Pulmonary artery endothelial cell (primary cell): Measurements from ENCODE around the gene OR2L2. TPM values are rescaled to one million over a fixed set of nuclear protein-coding genes. Genes with fewer than 3 reads are reported as not detected.
"Not testable (repeated sequence)": the region's sequence is repeated elsewhere in the genome, so short reads cannot be mapped to it uniquely, and the experiment has no call there.

ENCODE experiments used
- DNase-seq: peaks from one replicate; pipeline ENCODE4 v3.0.0-alpha.2; 2011; ENCODE audit warnings: low read depth, low spot score
- total RNA-seq: library from RNA; depleted of rRNA; stranded (reverse); fragments of >200 nt; gene quantifications from 2 replicates; pipeline ENCODE4 v1.2.3, GENCODE V29; 2014

Gene OR2L2, protein sequence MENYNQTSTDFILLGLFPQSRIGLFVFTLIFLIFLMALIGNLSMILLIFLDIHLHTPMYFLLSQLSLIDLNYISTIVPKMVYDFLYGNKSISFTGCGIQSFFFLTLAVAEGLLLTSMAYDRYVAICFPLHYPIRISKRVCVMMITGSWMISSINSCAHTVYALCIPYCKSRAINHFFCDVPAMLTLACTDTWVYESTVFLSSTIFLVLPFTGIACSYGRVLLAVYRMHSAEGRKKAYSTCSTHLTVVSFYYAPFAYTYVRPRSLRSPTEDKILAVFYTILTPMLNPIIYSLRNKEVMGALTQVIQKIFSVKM
- 0.07 TPM in 1 of 2 replicates, not detected in the other for total RNA-seq

DNA sequence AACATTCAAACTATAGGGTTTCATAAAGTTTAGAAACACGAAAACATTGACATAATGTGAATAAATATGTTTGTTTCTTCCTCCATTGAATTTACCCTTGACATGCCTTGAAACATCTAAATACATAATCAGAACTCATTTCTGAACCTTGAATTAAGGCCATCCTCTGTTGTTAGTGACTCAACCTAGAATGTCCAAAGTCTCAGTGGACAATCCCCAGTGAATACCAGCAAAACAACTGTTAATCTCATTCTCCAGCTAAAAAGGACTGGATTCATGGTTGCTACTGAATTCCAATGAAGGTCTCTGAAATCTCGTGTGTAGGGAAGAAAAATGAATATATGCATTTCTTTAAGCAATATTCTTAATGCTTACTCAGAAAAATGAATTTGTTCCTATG lies at the start of gene OR2L2:
Gene OR2L2, plus strand, starts transcription at position 301 of the 400 bp plus-strand sequence. CDS start 8,198 bp downstream, outside the sequence.
- no peak for DNase-seq

DNA sequence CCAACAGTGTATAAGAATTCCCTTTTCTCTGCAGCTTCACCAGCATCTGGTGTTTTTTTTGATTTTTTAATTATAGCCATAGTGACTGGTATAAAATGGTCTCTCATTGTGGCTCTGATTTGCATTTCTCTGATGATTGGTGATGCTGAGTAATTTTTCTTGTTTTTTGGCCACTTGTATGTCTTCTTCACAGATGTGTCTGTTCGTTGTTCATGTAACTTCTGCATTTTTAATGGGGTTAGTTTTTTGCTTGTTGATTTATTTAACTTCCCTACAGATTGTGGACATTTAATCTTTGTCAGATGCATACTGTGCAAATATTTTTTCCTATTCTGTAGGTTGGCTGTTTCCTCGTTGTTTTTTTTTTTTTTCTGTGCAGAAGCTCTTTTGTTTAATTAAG lies 36.9 kb upstream of the OR2L2 start:
- DNase-seq: no peak

DNA sequence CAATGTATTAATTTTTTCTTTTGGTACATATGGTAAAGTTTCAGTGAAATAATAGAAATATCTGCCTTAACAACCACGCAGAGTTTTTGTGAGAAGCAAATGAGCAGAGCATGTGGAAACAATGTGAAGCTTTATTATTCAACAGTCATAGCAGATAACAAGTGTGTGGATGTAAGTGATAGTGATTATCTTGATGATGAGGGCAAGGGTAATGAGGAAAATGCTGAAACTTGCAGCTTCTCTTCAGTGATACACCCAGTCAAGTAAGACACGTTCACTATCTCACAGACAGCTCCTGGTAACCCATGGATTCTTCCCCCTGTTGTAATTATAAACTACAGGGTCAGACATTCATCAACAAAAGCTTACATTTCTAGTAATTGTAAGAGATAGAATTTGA lies 31.1 kb upstream of the OR2L2 start:
- no peak for DNase-seq

DNA sequence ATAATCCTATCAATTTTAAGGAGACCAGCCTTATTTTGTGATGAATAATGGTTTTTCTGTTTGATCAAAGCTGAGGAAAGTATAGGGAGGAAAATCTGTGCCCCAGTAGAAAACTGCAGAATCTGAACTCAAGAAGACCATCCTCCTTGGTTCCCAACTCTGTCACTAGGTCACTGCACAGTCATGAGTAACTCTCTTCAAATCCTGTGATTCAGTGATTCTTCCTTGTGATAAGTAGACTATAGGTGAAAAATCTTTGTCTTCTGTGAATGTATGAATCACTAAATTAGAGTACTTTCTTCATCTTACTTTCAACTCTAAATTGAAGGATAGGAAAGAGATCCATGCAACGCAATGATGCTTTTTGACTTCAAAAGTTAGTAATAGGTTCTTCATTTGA lies 29.7 kb upstream of the OR2L2 start:
- DNase-seq: no peak

DNA sequence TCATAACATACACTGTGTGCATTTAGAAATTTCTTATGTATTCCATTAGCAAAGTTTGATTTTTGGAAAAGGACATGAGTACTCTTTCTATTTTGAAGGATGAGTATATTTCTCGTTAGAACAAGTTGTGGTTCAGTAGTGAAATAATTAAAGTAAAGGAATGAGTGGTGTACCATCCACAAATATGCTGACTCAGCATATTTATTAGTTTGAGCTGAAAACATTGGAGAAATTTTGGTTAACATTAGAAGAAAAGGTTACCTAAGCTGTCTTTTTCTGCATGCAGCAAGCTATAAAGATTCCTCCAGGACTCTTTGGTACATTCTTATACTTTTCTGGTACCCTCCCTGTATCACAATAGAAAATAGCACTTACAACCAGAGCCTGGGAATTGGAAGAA lies 22.1 kb upstream of the OR2L2 start:
- DNase-seq: no peak

DNA sequence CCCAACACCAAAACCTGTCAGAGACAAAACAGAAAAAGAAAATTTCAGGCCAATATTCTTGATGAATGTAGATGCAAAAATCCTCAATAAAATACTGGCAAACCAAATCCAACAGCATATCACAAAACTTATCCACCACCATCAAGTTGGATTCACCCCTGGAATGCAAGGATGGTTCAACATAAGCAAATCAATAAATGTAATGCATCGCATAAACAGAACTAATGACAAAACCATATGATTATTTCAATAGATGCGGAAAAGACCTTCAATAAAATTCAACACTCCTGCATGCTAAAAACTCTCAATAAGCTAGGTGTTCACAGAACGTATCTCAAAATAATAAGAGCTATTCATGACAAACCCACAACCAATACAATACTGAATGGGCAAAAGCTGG lies 20.2 kb upstream of the OR2L2 start:
- no peak for DNase-seq

DNA sequence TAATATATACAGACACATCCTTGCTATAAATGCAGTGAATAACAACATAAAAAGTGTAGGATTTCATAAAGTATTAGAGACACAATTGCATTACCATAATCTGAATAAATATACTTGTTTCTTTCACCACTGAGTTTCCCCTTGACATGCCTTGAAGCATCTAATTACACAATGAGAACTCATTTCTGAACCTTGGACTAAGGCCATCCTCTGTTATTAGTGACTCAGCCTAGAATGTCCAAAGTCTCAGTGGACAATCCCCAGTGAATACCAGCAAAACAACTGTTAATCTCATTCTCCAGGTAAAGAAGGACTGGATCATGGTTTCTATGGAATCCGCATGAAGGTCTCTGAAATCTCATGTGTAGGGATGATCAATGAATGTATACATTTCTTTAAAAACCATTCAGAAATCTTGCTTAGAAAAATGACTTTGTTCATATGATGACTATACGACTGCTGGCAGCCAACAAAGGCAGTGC lies 16.6 kb upstream of the OR2L2 start, which contains the start of gene OR2L5:
Gene OR2L5, plus strand, starts transcription at position 432 of the 482 bp plus-strand sequence. CDS start 8,288 bp downstream, outside the sequence.
- DNase-seq: no peak

DNA sequence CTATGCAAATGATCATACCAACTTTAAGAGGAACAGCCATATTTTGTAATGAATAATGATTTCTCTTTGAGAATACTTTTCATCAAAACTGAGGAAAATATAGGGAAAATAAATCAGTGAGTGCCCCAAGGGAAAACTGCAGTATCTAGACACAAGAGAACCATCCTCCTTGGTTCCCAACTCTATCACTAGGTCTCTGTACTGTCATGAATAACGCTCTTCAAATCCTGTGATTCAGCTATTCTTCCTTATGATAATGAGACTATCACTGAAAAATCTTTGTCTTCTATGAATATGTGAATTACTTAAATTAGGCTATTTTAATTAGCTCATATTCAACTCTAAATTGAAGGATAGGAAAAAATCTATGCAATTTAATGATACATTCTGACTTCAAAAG lies 14.1 kb upstream of the OR2L2 start:
- DNase-seq: no peak

DNA sequence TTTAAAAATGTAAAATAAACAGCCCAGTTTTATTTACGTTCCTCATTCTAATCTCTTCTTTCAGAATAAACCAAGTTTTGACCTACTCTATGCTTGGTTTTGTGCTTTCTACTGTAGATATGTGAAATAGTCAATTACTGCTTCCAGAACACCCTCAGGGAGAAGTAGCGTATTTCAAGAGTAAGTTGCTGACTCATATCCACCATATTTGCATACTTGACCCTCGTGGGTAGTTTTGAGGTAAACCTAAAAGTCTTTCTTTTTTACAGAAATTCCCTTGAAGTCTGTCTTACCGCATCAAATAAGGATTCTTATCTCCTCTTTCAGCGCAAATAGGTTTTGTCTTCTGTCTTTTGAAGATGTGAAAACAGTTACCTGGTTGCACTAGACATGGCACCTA lies 15.3 kb downstream of the OR2L2 start:
- DNase-seq: no peak

DNA sequence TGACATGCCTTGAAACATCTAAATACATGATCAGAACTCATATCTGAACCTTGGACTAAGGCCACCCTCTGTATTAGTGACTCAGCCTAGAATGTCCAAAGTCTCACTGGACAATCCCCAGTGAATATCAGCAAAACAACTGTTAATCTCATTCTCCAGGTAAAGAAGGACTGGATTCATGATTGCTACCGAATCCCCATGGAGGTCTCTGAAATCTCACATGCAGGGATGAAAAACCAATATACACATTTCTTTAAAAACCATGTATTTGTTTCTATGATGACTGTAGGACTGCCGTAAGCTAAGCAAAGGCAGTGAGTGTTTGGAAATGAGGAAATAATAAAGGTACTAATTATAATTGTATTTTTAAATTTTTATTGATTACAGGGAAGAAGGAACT lies 16.7 kb downstream of the OR2L2 start, which contains the start of gene OR2L3:
Gene OR2L3, plus strand, starts transcription at position 301 of the 400 bp plus-strand sequence. CDS start 13,846 bp downstream, outside the sequence.
- no peak for DNase-seq

DNA sequence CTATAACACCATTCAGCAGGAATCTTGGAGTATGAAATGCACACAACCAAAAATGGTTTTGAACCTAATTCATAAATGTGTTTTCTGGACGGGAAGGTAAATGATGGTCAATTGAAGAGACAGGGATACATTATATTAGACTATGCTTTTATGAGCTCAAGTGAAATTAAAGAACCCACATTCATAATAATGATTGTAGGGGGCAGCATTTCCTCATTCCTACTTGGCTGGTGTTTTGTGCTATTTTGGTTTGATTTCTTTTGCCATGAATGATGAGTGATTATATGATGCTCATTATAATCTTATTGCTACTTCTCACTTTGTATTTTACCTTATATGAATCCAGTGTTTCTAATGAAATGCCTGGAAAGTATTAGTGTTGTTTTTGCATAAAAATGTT lies 17.1 kb downstream of the OR2L2 start:
- DNase-seq: no peak

DNA sequence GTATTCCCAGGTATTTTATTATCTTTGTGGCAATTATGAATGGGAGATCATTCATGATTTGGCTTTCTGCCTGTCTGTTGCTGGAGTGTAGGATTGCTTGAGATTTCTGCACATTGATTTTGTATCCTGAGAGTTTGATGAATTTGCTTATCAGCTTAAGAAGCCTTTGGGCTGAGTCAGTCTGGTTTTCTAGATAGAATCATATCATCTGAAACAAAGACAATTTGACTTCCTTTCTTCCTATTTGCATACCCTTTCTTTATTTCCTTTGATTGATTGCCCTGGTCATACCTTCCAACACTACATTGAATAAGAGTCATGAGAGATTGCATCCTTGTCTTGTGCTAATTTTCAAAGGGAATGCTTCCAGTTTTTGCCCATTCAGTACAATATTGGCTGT lies 24.8 kb downstream of the OR2L2 start:
- DNase-seq: no peak

DNA sequence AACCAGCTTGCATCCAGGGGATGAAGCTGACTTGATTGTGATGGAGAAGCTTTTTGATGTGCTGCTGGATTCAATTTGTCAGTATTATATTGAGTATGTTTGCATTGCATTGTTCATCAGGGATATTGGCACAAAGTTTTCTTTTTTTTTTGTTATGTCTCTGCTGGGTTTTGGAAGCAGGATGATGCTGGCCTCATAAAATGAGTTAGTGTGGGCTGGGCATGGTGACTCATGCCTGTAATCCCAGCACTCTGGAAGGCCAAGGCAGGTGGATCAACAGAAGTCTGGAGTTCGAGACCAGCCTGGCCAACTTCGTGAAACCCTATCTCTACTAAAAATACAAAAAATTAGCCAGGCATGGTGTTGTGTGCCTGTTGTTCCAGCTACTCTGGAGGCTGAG lies 25.4 kb downstream of the OR2L2 start:
- DNase-seq: no peak

DNA sequence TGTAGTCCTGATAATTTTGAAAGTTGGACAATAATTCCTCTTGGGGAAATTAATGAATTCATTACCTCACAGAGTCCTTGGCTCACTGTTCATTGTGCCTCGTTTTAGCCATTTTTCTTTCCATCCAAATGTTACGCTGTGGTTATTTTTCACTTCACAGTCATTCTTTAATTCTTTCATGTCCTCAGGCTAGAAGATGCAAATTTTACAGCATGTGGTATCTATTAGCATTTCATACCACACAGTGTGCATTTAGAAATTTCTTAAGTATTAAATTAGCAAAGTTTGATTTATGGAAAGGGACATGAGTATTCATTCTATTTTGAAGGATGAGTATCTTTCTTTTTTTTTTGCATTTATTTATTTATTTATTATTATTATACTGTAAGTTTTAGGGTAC lies 35.2 kb downstream of the OR2L2 start:
- DNase-seq: no peak

DNA sequence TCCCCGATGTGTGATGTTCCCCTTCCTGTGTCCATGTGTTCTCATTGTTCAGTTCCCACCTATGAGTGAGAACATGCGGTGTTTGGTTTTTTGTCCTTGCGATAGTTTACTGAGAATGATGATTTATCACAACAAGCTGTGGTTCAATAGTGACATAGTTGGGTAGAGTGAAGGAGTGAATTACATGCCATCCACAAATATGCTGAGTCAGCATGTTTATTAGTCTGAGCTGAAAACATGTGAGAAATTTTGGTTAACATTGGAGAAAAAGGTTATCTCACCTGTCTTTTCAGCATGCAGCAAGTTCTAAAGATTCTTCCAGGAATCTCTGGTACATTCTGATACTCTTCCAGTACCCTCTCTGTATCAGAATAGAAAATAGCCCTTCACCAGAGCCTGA lies 35.7 kb downstream of the OR2L2 start:
- DNase-seq: no peak

DNA sequence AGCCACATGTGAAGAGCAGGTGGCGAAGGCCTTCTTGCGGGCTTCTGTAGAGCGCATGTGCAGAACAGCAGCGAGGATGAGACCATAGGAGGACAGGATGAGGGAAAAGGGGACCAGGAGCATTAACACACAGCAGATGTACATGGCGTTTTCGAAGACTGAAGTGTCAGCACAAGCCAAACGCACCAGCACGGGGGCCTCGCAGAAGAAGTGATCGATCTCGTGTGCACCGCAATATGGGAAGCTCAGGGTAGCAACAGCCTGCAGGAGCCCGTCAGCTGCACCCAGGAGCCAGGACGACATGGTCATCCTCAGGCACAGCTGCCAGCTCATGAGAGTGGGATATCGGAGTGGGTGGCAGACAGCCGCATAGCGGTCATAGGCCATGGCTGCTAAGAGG lies 54.0 kb downstream of the OR2L2 start:
- not testable (repeated sequence) for DNase-seq

Other genes starting within 250 kb of the OR2L2 start
- not detected in 2 replicates for gene OR14A16, start 206.0 kb upstream of the OR2L2 start, total RNA-seq
- not detected in 2 replicates for gene OR11L1, start 188.2 kb upstream of the OR2L2 start, total RNA-seq
- gene TRIM58, start 172.9 kb upstream of the OR2L2 start, total RNA-seq: 0.11 and 0.66 TPM in 2 replicates
- 0.53 TPM in 1 of 2 replicates, not detected in the other for gene OR2W3, start 134.5 kb upstream of the OR2L2 start, total RNA-seq
- gene OR2T8, start 109.8 kb upstream of the OR2L2 start, total RNA-seq: not detected in 2 replicates
- gene OR2AJ1, start 105.2 kb upstream of the OR2L2 start, total RNA-seq: not detected in 2 replicates
- gene OR2L8, start 81.2 kb upstream of the OR2L2 start, total RNA-seq: not detected in 2 replicates
- not detected in 2 replicates for gene OR2AK2, start 64.8 kb upstream of the OR2L2 start, total RNA-seq
- gene OR2L5, start 16.4 kb upstream of the OR2L2 start, total RNA-seq: not detected in 2 replicates
- not detected in 2 replicates for gene OR2L3, start 16.8 kb downstream of the OR2L2 start, total RNA-seq
- gene OR2L13, start 65.1 kb downstream of the OR2L2 start, total RNA-seq: not detected in 2 replicates
- gene OR2M5, start 115.1 kb downstream of the OR2L2 start, total RNA-seq: not detected in 2 replicates
- gene OR2M2, start 144.8 kb downstream of the OR2L2 start, total RNA-seq: not detected in 2 replicates
- gene OR2M3, start 167.2 kb downstream of the OR2L2 start, total RNA-seq: not detected in 2 replicates
- gene OR2M4, start 201.3 kb downstream of the OR2L2 start, total RNA-seq: not detected in 2 replicates
- gene OR2T33, start 247.9 kb downstream of the OR2L2 start, total RNA-seq: not detected in 2 replicates